IMR-90 (cell line): Measurements from ENCODE around the gene PTPRO. TPM values are rescaled to one million over a fixed set of nuclear protein-coding genes. Genes with fewer than 3 reads are reported as not detected.

Experiments
- ATAC-seq: fragments of 200-7000 bp; cut with Tn5 transposase; 2 replicates; pipeline ENCODE4 v1.9.1; 2020; ENCODE audit warnings: low read depth, mild to moderate bottlenecking, moderate library complexity
- BruUV-seq: library from RNA; stranded (reverse); fragments of 400-500 nt; replicated peaks from 2 replicates; lab custom pipeline; 2021; lab: Mats Ljungman, UMichigan
- CTCF ChIA-PET: fragments of 300-600 bp; formaldehyde crosslinking; extraction: SDS; loops from one replicate; lab custom pipeline; 2021; ENCODE audit warnings: antibody characterized with exemption; lab: Yijun Ruan, JAX
- POLR2A ChIA-PET: fragments of 300-600 bp; sonication (Branson Sonifier 250); formaldehyde crosslinking; loops from one replicate; lab custom pipeline; 2022; ENCODE audit warnings: antibody characterized with exemption; ENCODE audit not compliant: unreplicated experiment; lab: Charles Lee
- DNase-seq: peaks from one replicate; pipeline ENCODE4 v3.0.0; 2013
- H2AFZ ChIP-seq: replicated peaks from 2 replicates; pipeline ENCODE3; 2013; ENCODE audit warnings: low read length, mild to moderate bottlenecking; ENCODE audit not compliant: poor library complexity
- H2AK5ac ChIP-seq: 2 replicates; pipeline ENCODE4 v1.6.1; 2013; ENCODE audit warnings: low read depth, low read length, inconsistent platforms
- H2AK9ac ChIP-seq: replicated peaks from 2 replicates; pipeline ENCODE3; 2013; ENCODE audit warnings: mild to moderate bottlenecking, low read depth, low read length, moderate library complexity; ENCODE audit not compliant: poor library complexity
- H2BK120ac ChIP-seq: 2 replicates; pipeline ENCODE4 v1.6.1; 2013; ENCODE audit warnings: low read depth, low read length, inconsistent platforms
- H2BK15ac ChIP-seq: 3 replicates; pipeline ENCODE4 v1.6.1; 2013; ENCODE audit warnings: low read depth, low read length, inconsistent platforms
- H2BK20ac ChIP-seq: 2 replicates; pipeline ENCODE4 v1.6.1; 2013; ENCODE audit warnings: low read depth, mild to moderate bottlenecking, inconsistent platforms, low read length, moderate library complexity
- H2BK5ac ChIP-seq: 2 replicates; pipeline ENCODE4 v1.6.1; 2013; ENCODE audit warnings: mild to moderate bottlenecking, low read depth, low read length, inconsistent platforms; ENCODE audit not compliant: poor library complexity, severe bottlenecking
- H3K14ac ChIP-seq: replicated peaks from 2 replicates; pipeline ENCODE4 v1.6.1; 2013; ENCODE audit warnings: low read depth, low read length, inconsistent platforms
- H3K18ac ChIP-seq: 2 replicates; pipeline ENCODE4 v1.6.1; 2013; ENCODE audit warnings: low read depth, low read length, control low read depth
- H3K23ac ChIP-seq: 2 replicates; pipeline ENCODE4 v1.6.1; 2013; ENCODE audit warnings: low read depth, low read length, inconsistent platforms
- H3K27ac ChIP-seq: 2 replicates; pipeline ENCODE4 v1.5.1; 2013; ENCODE audit warnings: mild to moderate bottlenecking, control low read depth, low read length; ENCODE audit not compliant: insufficient read depth
- H3K27me3 ChIP-seq: 2 replicates; pipeline ENCODE4 v1.6.1; 2013; ENCODE audit warnings: low read length; ENCODE audit not compliant: control insufficient read depth, insufficient read depth
- H3K36me3 ChIP-seq: 2 replicates; pipeline ENCODE4 v1.6.1; 2013; ENCODE audit warnings: low read length, mixed read lengths; ENCODE audit not compliant: control insufficient read depth, insufficient read depth
- H3K4ac ChIP-seq: 2 replicates; pipeline ENCODE4 v1.6.1; 2013; ENCODE audit warnings: low read depth, low read length, inconsistent platforms
- H3K4me1 ChIP-seq: 2 replicates; pipeline ENCODE4 v1.6.1; 2013; ENCODE audit warnings: low read length, mixed read lengths; ENCODE audit not compliant: control insufficient read depth, insufficient read depth
- H3K4me2 ChIP-seq: 2 replicates; pipeline ENCODE4 v1.6.1; 2013; ENCODE audit warnings: low read depth, mild to moderate bottlenecking, control low read depth, low read length, moderate library complexity
- H3K4me3 ChIP-seq: 2 replicates; pipeline ENCODE4 v1.5.1; 2013; ENCODE audit warnings: low read depth, mild to moderate bottlenecking, control low read depth, low read length, moderate library complexity; ENCODE audit not compliant: insufficient read depth
- H3K56ac ChIP-seq: 2 replicates; pipeline ENCODE4 v1.6.1; 2013; ENCODE audit warnings: low read length, inconsistent platforms; ENCODE audit not compliant: insufficient read depth; ENCODE audit errors: extremely low read depth
- H3K79me1 ChIP-seq, 2 experiments: 2 replicates each; pipeline ENCODE4 v1.6.1; 2013; ENCODE audit warnings: low read length in 2 of 2, inconsistent platforms in 1 of 2, low read depth in 1 of 2
- H3K9ac ChIP-seq: 2 replicates; pipeline ENCODE4 v1.6.1; 2013; ENCODE audit warnings: low read depth, low read length, control low read depth
- H3K9me1 ChIP-seq: 2 replicates; pipeline ENCODE4 v1.6.1; 2013; ENCODE audit warnings: low read length, inconsistent platforms; ENCODE audit not compliant: insufficient read depth
- H3K9me3 ChIP-seq: 2 replicates; pipeline ENCODE4 v1.6.1; 2013; ENCODE audit warnings: low read length; ENCODE audit not compliant: control insufficient read depth, insufficient read depth
- H4K20me1 ChIP-seq: 2 replicates; pipeline ENCODE4 v1.6.1; 2013; ENCODE audit warnings: low read length, inconsistent platforms; ENCODE audit not compliant: insufficient read depth
- H4K5ac ChIP-seq: 2 replicates; pipeline ENCODE4 v1.6.1; 2013; ENCODE audit warnings: mild to moderate bottlenecking, low read depth, low read length, control low read depth
- H4K8ac ChIP-seq, 2 experiments: 2 replicates each; pipeline ENCODE4 v1.6.1; 2013; ENCODE audit warnings: low read depth in 2 of 2, low read length in 2 of 2, control low read depth in 1 of 2, inconsistent platforms in 1 of 2
- H4K91ac ChIP-seq: 2 replicates; pipeline ENCODE4 v1.6.1; 2013; ENCODE audit warnings: low read depth, low read length, inconsistent platforms; ENCODE audit not compliant: insufficient read depth
- CTCF ChIP-seq: conservative IDR thresholded peaks from 2 replicates; pipeline ENCODE4 v1.5.1; 2012; ENCODE audit warnings: mild to moderate bottlenecking, low read depth, low read length, improper control_type of control experiment
- FOS ChIP-seq: fragments of 150-350 bp; IDR thresholded peaks from 2 replicates; pipeline ENCODE4 v1.6.1; 2016; ENCODE audit warnings: low read depth, low read length
- MAZ ChIP-seq: IDR thresholded peaks from 2 replicates; pipeline ENCODE4 v1.6.1; 2012; ENCODE audit warnings: low read depth, mild to moderate bottlenecking, low read length, improper control_type of control experiment, moderate library complexity, borderline replicate concordance
- MXI1 ChIP-seq: IDR thresholded peaks from 2 replicates; pipeline ENCODE4 v1.6.1; 2012; ENCODE audit warnings: low read depth, mild to moderate bottlenecking, low read length, moderate library complexity, borderline replicate concordance
- NFE2L2 ChIP-seq: fragments of 150-350 bp; IDR thresholded peaks from 2 replicates; pipeline ENCODE4 v1.6.1; 2016; ENCODE audit warnings: low read depth, mild to moderate bottlenecking, low read length
- POLR2A ChIP-seq: IDR thresholded peaks from 2 replicates; pipeline ENCODE4 v1.6.1; 2012; ENCODE audit warnings: mild to moderate bottlenecking, low read depth, low read length
- RAD21 ChIP-seq: IDR thresholded peaks from 2 replicates; pipeline ENCODE4 v1.6.1; 2012; ENCODE audit warnings: low read length, improper control_type of control experiment
- RCOR1 ChIP-seq: IDR thresholded peaks from 2 replicates; pipeline ENCODE4 v1.6.1; 2012; ENCODE audit warnings: mild to moderate bottlenecking, low read length, improper control_type of control experiment; ENCODE audit not compliant: insufficient replicate concordance
- SMC3 ChIP-seq: fragments of 150-350 bp; IDR thresholded peaks from 2 replicates; pipeline ENCODE4 v1.6.1; 2016; ENCODE audit warnings: low read depth, mild to moderate bottlenecking, antibody characterized with exemption, low read length, moderate library complexity
- USF2 ChIP-seq: fragments of 150-350 bp; IDR thresholded peaks from 2 replicates; pipeline ENCODE4 v1.6.1; 2017; ENCODE audit warnings: mild to moderate bottlenecking, antibody characterized with exemption, low read length, low read depth
- WGBS, 2 experiments: methylation state at CpG; one replicate each; pipeline versions ENCODE4 v1.1.5 to v1.1.7; 2013; ENCODE audit warnings: missing lambda C conversion rate in 2 of 2; ENCODE audit not compliant: insufficient read length in 1 of 2; ENCODE audit errors: extremely low coverage in 2 of 2; 5-methylcytosine and 5-hydroxymethylcytosine counted together
- dilution Hi-C: fragments of 300-500 bp; cut with HindIII; formaldehyde crosslinking; loops from one replicate; pipeline ENCODE4 v1.14.3; 2018; ENCODE audit warnings: low sequenced_read_pairs; ENCODE audit not compliant: unreplicated experiment
- in situ Hi-C: fragments of 300-500 bp; cut with MboI; formaldehyde crosslinking; loops from 3 replicates; pipeline ENCODE4 v1.14.3; 2019; ENCODE audit warnings: low sequenced_read_pairs, inconsistent platforms, mixed read lengths
- intact Hi-C: fragments of 100-400 bp; cut with micrococcal nuclease; formaldehyde crosslinking; loops from 2 replicates; pipeline ENCODE4 v1.10.0; 2022
- polyA plus RNA-seq, 3 experiments: library from polyadenylated mRNA; depleted of rRNA; stranded (reverse); fragments of >200 nt; gene quantifications; 2 replicates each; pipeline ENCODE4 v1.2.3, GENCODE V29; 2012; ENCODE audit warnings: low replicate concordance in 1 of 3
- total RNA-seq: library from RNA; depleted of rRNA; stranded (reverse); fragments of >200 nt; gene quantifications from 2 replicates; pipeline ENCODE4 v1.2.3, GENCODE V29; 2012

Gene PTPRO
- total and polyA plus RNA-seq, 2 of the 4 experiments (the other 2 are of a cell fraction) = 0.03 to 0.18 TPM

- Histone ChIP-seq H4K91ac (peak overlapping the region; percentile 49), H2BK15ac (peak overlapping the region; percentile 85; the same call in 1 of the 3 replicates), H3K79me1 (peaks cover 6 to 30% of the 10 kb centered on the region in 2 experiments; a peak in 3 of 4 replicates), H2AK5ac (peak overlapping the region; percentile 92), H4K8ac (peak overlapping the region in 1 of 2 experiments; percentile 52; a peak in 2 of 4 replicates), H3K4me3 (no peak overlapping the region), H4K5ac (no peak overlapping the region), H3K18ac (0 out of 2 replicates have a peak overlapping the region, but pooled peaks have one; percentile 57), H3K4me2 (no peak overlapping the region), H3K36me3 (peaks cover 4% of the 10 kb centered on the region), H3K27ac (no peak overlapping the region), H3K27me3 (no peaks in the 10 kb centered on the region), H2BK5ac (peak overlapping the region; percentile 58), H3K4me1 (peaks cover 28% of the 10 kb centered on the region), H2AK9ac (no peak overlapping the region), H4K20me1 (no peaks in the 10 kb centered on the region), H3K9ac (no peak overlapping the region), H3K23ac (no peak overlapping the region; the same call in 1 of the 2 replicates), H2AFZ (no peak overlapping the region), H3K4ac (peak overlapping the region; percentile 69; the same call in 1 of the 2 replicates), H3K56ac (no peak overlapping the region), H3K9me1 (peaks cover 17% of the 10 kb centered on the region), H3K14ac (peak overlapping the region; percentile 83), H3K9me3 (no peaks in the 10 kb centered on the region), H2BK120ac (peak overlapping the region; percentile 56), H2BK20ac (peak overlapping the region; percentile 73; the same call in 1 of the 2 replicates)
- no peak for DNase-seq
- intact Hi-C loops (no loop called here), dilution Hi-C loops (no loop called here), in situ Hi-C loops (no loop called here)
- no CpG with 5 or more reads among the region's 4 CpGs for WGBS, 2 experiments
- BruUV-seq = no TSS peak
- TF ChIP-seq CTCF (no peak), RCOR1 (no peak), RAD21 (no peak), MXI1 (no peak), POLR2A (no peak), NFE2L2 (no peak), USF2 (no peak), MAZ (no peak), FOS (no peak), SMC3 (no peak)
- POLR2A ChIA-PET = no interaction called here
- ATAC-seq = no peak
- CTCF ChIA-PET = no interaction called here
Observed at GRCh38 chr12:15632708-15633107, 310.4 kb downstream of the PTPRO start.
